HG03045 (cell line): ENCODE measurements around the gene LAMA1.

Experiments used
- ATAC-seq: cut with Tn5 transposase; IDR thresholded peaks from one replicate; pipeline ENCODE4 v1.9.1; 2021; ENCODE audit warnings: mild to moderate bottlenecking, moderate library complexity; ENCODE audit not compliant: unreplicated experiment

Gene LAMA1

GRCh38 chr18:6994056-6994770 is 123.4 kb downstream of the LAMA1 start:
- ATAC-seq, result no peak

GRCh38 chr18:6992761-6993160 is 124.8 kb downstream of the LAMA1 start:
- ATAC-seq, result no peak

- ATAC-seq, result no peak
These were observed 134.2 kb downstream of the LAMA1 start for GRCh38 chr18:6983366-6983765.

- ATAC-seq, result no peak
These were observed 135.2 kb downstream of the LAMA1 start for GRCh38 chr18:6982398-6982797.

- no peak for ATAC-seq
These were observed 137.2 kb downstream of the LAMA1 start for GRCh38 chr18:6980363-6980762.

GRCh38 chr18:6979954-6980353 is 137.6 kb downstream of the LAMA1 start:
- ATAC-seq, result no peak

- ATAC-seq, result no peak
These were observed 140.7 kb downstream of the LAMA1 start for GRCh38 chr18:6976935-6977334.

GRCh38 chr18:6975084-6975483 is 142.5 kb downstream of the LAMA1 start:
- no peak for ATAC-seq

- no peak for ATAC-seq
These were observed 145.6 kb downstream of the LAMA1 start for GRCh38 chr18:6971823-6972478.

- no peak for ATAC-seq
These were observed 154.0 kb downstream of the LAMA1 start for GRCh38 chr18:6963452-6964097.

- ATAC-seq, result no peak
These were observed 154.8 kb downstream of the LAMA1 start for GRCh38 chr18:6962571-6963451.

GRCh38 chr18:6961331-6961730 is 156.3 kb downstream of the LAMA1 start:
- ATAC-seq, result no peak

GRCh38 chr18:6960656-6961055 is 156.9 kb downstream of the LAMA1 start:
- ATAC-seq, result no peak

GRCh38 chr18:6960124-6960523 is 157.5 kb downstream of the LAMA1 start:
- ATAC-seq, result no peak

GRCh38 chr18:6959110-6959509 is 158.5 kb downstream of the LAMA1 start:
- no peak for ATAC-seq

GRCh38 chr18:6956999-6957398 is 160.6 kb downstream of the LAMA1 start:
- ATAC-seq, result no peak

- ATAC-seq, result no peak
These were observed 161.1 kb downstream of the LAMA1 start for GRCh38 chr18:6956495-6956894.

- ATAC-seq, result no peak
These were observed 162.3 kb downstream of the LAMA1 start for GRCh38 chr18:6955304-6955703.

- no peak for ATAC-seq
These were observed 163.1 kb downstream of the LAMA1 start for GRCh38 chr18:6954501-6954900.

- ATAC-seq, result no peak
These were observed 166.1 kb downstream of the LAMA1 start for GRCh38 chr18:6951336-6952090.
